SH-SY5Y (cell line): ENCODE results near the gene ADAMTSL3.

Experiments
- GATA2 ChIP-seq: IDR thresholded peaks from 2 replicates; pipeline ENCODE4 v1.6.1; 2011; ENCODE audit warnings: mild to moderate bottlenecking, low read depth, low read length
- GATA3 ChIP-seq: IDR thresholded peaks from 2 replicates; pipeline ENCODE4 v1.6.1; 2011; ENCODE audit warnings: low read depth, mild to moderate bottlenecking, low read length, moderate library complexity

DNA sequence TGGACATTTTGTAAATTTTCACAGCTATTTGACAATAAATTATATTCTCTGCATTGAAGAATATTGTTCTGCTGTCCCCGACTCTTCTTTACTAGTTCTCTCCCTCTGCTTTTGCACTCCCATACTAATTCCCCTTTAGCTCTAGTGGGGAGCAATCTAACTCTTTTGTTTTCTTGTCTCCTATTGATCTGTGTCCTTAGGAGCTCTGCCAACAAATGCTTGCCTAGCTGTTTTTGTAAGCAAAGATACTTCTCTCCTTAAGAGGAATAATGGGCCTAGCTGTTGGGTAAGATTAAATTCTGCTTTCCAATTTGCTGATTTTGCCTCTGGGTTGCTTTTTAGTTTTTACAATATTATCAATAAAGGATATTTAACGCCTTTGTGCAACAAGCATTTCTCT lies 17.7 kb downstream of the ADAMTSL3 start:
- no peak for TF ChIP-seq GATA2
- no peak for TF ChIP-seq GATA3
